ENCODE results near the gene CRBN. TPM values are rescaled to one million over a fixed set of nuclear protein-coding genes. Genes with fewer than 3 reads are reported as not detected.

CRBN gene
- total and polyA plus RNA-seq, 8 donors, result 13.8 to 31.8 (median 24.2) TPM

GRCh38 chr3:3145831-3146230 is 33.7 kb downstream of the CRBN start:
- no peak for ATAC-seq
- 89 to 94% methylated on average over 8 of the region's 8 CpGs for WGBS, 2 donors
- intact Hi-C loops (cut with DNase I), result no loop called here
- FAIRE-seq, result no peak
- no peak for DNase-seq
- Histone ChIP-seq H3K4me3 (no peak overlapping the region), H3K27me3 (no peaks in the 10 kb centered on the region), H3K36me3 (peaks cover 0 to 66% (median 22%) of the 10 kb centered on the region in 3 donors), H3K9me3 (no peaks in the 10 kb centered on the region), H3K4me1 (no peaks in the 10 kb centered on the region), H3K27ac (no peak overlapping the region)
- TF ChIP-seq CTCF (IDR thresholded peaks at IDR 0.05), result no peak

- no peak for TF ChIP-seq CTCF (IDR thresholded peaks at IDR 0.05)
- ATAC-seq, result no peak
- intact Hi-C loops (cut with DNase I), result no loop called here
- no peak for DNase-seq
- no peak overlapping the region for H3K4me3 ChIP-seq
- no peaks in the 10 kb centered on the region for H3K4me1 ChIP-seq
- H3K36me3 ChIP-seq, result peaks cover 0 to 39% (median 24%) of the 10 kb centered on the region in 3 donors
- no peaks in the 10 kb centered on the region for H3K27me3 ChIP-seq
- H3K27ac ChIP-seq, result no peak overlapping the region
- H3K9me3 ChIP-seq, result no peaks in the 10 kb centered on the region
- FAIRE-seq, result no peak
These were observed 37.6 kb downstream of the CRBN start for GRCh38 chr3:3141939-3142338.

- TF ChIP-seq CTCF (IDR thresholded peaks at IDR 0.05), result no peak
- DNase-seq (no peak), ATAC-seq (no peak), FAIRE-seq (no peak)
- H3K36me3 ChIP-seq, result peaks cover 0 to 26% (median 6%) of the 10 kb centered on the region in 3 donors
- no peak overlapping the region for H3K27ac ChIP-seq
- no peak overlapping the region for H3K4me3 ChIP-seq
- intact Hi-C loops (cut with DNase I), result no loop called here
- peaks cover 0 to 2% (median 0%) of the 10 kb centered on the region in 3 donors for H3K4me1 ChIP-seq
- H3K9me3 ChIP-seq, result no peaks in the 10 kb centered on the region
- H3K27me3 ChIP-seq, result no peaks in the 10 kb centered on the region
- 86 to 88% methylated on average over 6 of the region's 6 CpGs for WGBS, 2 donors
These were observed 42.0 kb downstream of the CRBN start for GRCh38 chr3:3137526-3137925.

GRCh38 chr3:3134750-3135448 is 44.6 kb downstream of the CRBN start:
- H3K9me3 ChIP-seq, result no peaks in the 10 kb centered on the region
- no peak for DNase-seq
- no peak for TF ChIP-seq CTCF (IDR thresholded peaks at IDR 0.05)
- H3K4me1 ChIP-seq, result peaks cover 0 to 2% (median 0%) of the 10 kb centered on the region in 3 donors
- H3K36me3 ChIP-seq, result peaks cover 0 to 13% (median 0%) of the 10 kb centered on the region in 3 donors
- ATAC-seq, result no peak
- H3K27ac ChIP-seq, result no peak overlapping the region
- no peaks in the 10 kb centered on the region for H3K27me3 ChIP-seq
- no peak for FAIRE-seq
- no peak overlapping the region for H3K4me3 ChIP-seq
- 94 to 98% methylated on average over 4 of the region's 4 CpGs for WGBS, 2 donors
- intact Hi-C loops (cut with DNase I), result no loop called here

GRCh38 chr3:3133500-3133899 is 46.0 kb downstream of the CRBN start:
- Histone ChIP-seq H3K4me1 (peaks cover 0 to 2% (median 0%) of the 10 kb centered on the region in 3 donors), H3K9me3 (no peaks in the 10 kb centered on the region), H3K4me3 (no peak overlapping the region), H3K27me3 (no peaks in the 10 kb centered on the region), H3K27ac (no peak overlapping the region), H3K36me3 (peaks cover 0 to 24% (median 0%) of the 10 kb centered on the region in 3 donors)
- TF ChIP-seq CTCF (IDR thresholded peaks at IDR 0.05), result no peak
- WGBS, 2 donors, result 77 to 89% methylated on average over 6 of the region's 6 CpGs
- ATAC-seq, result no peak
- no peak for FAIRE-seq
- intact Hi-C loops (cut with DNase I), result no loop called here
- DNase-seq, result no peak

All from pancreas (tissue), 10 donors.